HCEC 1CT (cell line): ENCODE data around the gene SLC17A4.

Experiments used
- DNase-seq: peaks from one replicate; pipeline ENCODE4 v3.0.0-alpha.2; 2017

The SLC17A4 gene

GRCh38 chr6:25830458-25830857 is 75.9 kb downstream of the SLC17A4 start:
- no peak for DNase-seq
